Endothelial cell of umbilical vein (primary cell): ENCODE measurements around the gene NARS2. TPM values are rescaled to one million over a fixed set of nuclear protein-coding genes. Genes with fewer than 3 reads are reported as not detected.

Experiments
- BruUV-seq: library from RNA; stranded (reverse); fragments of 400-500 nt; replicated peaks from 2 replicates; lab custom pipeline; 2021; lab: Mats Ljungman, UMichigan
- CTCF ChIA-PET: fragments of 300-600, 350-600 bp; sonication (Branson Sonifier 250); formaldehyde crosslinking; loops from one replicate; lab custom pipeline; 2021; ENCODE audit warnings: antibody characterized with exemption, inconsistent platforms; lab: Charles Lee
- POLR2A ChIA-PET: fragments of 300-600, 350-600 bp; sonication (Branson Sonifier 250); formaldehyde crosslinking; loops from one replicate; lab custom pipeline; 2021; ENCODE audit warnings: antibody characterized with exemption, inconsistent platforms; lab: Charles Lee
- DNase-seq: peaks from one replicate; pipeline ENCODE4 v3.0.0-alpha.2; 2011; ENCODE audit warnings: low read depth, low spot score
- FAIRE-seq: peaks from 2 replicates; lab custom pipeline; 2011; peaks lifted over from hg19 to GRCh38; lab: Jason Lieb, UNC
- H2AFZ ChIP-seq: 2 replicates; pipeline ENCODE4 v1.6.0; 2012; ENCODE audit warnings: low read depth, low read length, control low read depth, inconsistent platforms
- H3K27ac ChIP-seq: 2 replicates; pipeline ENCODE4 v1.5.1; 2011; ENCODE audit warnings: low read depth, mild to moderate bottlenecking, control low read depth, low read length, moderate library complexity; ENCODE audit not compliant: insufficient read depth
- H3K27me3 ChIP-seq, 2 experiments: 2 replicates each; pipeline versions ENCODE4 v1.6.0 to v1.6.1; 2011; ENCODE audit warnings: low read length in 2 of 2, mixed read lengths in 1 of 2; ENCODE audit not compliant: control insufficient read depth in 2 of 2, insufficient read depth in 2 of 2
- H3K36me3 ChIP-seq, 2 experiments: 2 replicates in 1 of 2; 3 replicates in 1 of 2; pipeline ENCODE4 v1.5.1; 2011; ENCODE audit warnings: low read length in 2 of 2, mild to moderate bottlenecking in 1 of 2, moderate library complexity in 1 of 2; ENCODE audit not compliant: control insufficient read depth in 2 of 2, insufficient read depth in 2 of 2; ENCODE audit errors: extremely low read depth in 1 of 2
- H3K4me1 ChIP-seq: 3 replicates; pipeline ENCODE4 v1.5.1; 2011; ENCODE audit warnings: mild to moderate bottlenecking, low read length; ENCODE audit not compliant: control insufficient read depth, insufficient read depth; ENCODE audit errors: extremely low read depth
- H3K4me2 ChIP-seq: 2 replicates; pipeline ENCODE4 v1.6.1; 2011; ENCODE audit warnings: low read length, control low read depth, mixed read lengths; ENCODE audit not compliant: insufficient read depth
- H3K4me3 ChIP-seq, 3 experiments: fragments of 200-600 bp in 1 of 3; sonication (generic), shearing (Covaris generic) in 1 of 3; replicated peaks in 1 of 3; 2 replicates each; pipeline ENCODE4 v1.5.1; 2011 to 2016; ENCODE audit warnings: control low read depth in 3 of 3, low read length in 3 of 3, mild to moderate bottlenecking in 2 of 3, inconsistent platforms in 1 of 3, low read depth in 1 of 3, moderate library complexity in 1 of 3; ENCODE audit not compliant: insufficient read depth in 1 of 3
- H3K79me2 ChIP-seq: 2 replicates; pipeline ENCODE4 v1.6.0; 2012; ENCODE audit warnings: low read length, inconsistent platforms; ENCODE audit not compliant: control insufficient read depth, insufficient read depth
- H3K9ac ChIP-seq: replicated peaks from 2 replicates; pipeline ENCODE3; 2011; ENCODE audit warnings: low read length, control low read depth; ENCODE audit not compliant: insufficient read depth; ENCODE audit errors: extremely low read depth
- H3K9me1 ChIP-seq: replicated peaks from 3 replicates; pipeline ENCODE4 v1.6.0; 2011; ENCODE audit warnings: mild to moderate bottlenecking, low read length; ENCODE audit not compliant: control insufficient read depth, insufficient read depth; ENCODE audit errors: extremely low read depth
- H3K9me3 ChIP-seq: replicated peaks from 2 replicates; pipeline ENCODE4 v1.5.1; 2012; ENCODE audit warnings: low read length, inconsistent platforms; ENCODE audit not compliant: control insufficient read depth, insufficient read depth
- H4K20me1 ChIP-seq: replicated peaks from 2 replicates; pipeline ENCODE3; 2011; ENCODE audit warnings: mild to moderate bottlenecking, low read length; ENCODE audit not compliant: control insufficient read depth, insufficient read depth; ENCODE audit errors: extremely low read depth
- FOS ChIP-seq: IDR thresholded peaks from 2 replicates; pipeline ENCODE4 v1.6.1; 2011; ENCODE audit warnings: mild to moderate bottlenecking, low read length, moderate library complexity, borderline replicate concordance; ENCODE audit not compliant: insufficient read depth
- dilution Hi-C: fragments of 300-500 bp; cut with MboI; formaldehyde crosslinking; loops from one replicate; pipeline ENCODE4 v1.15.0; 2019; ENCODE audit warnings: low sequenced_read_pairs; ENCODE audit not compliant: extremely low pct_ligation_motif_present
- intact Hi-C: fragments of 100-400 bp; cut with micrococcal nuclease; formaldehyde crosslinking; loops from one replicate; pipeline ENCODE4 v1.10.0; 2022
- polyA plus RNA-seq, 4 experiments: library from polyadenylated mRNA; depleted of rRNA in 3 of 4; stranded (reverse) in 3 of 4; unstranded in 1 of 4; fragments of >200 nt; gene quantifications; 2 replicates each; pipeline versions ENCODE4 v1.2.1 to v1.2.3, GENCODE V29; 2011 to 2012; ENCODE audit warnings: missing spikeins in 1 of 4
- small RNA-seq: library from RNA; depleted of rRNA; stranded (forward); fragments of <200 nt; gene quantifications from one replicate; pipeline ENCODE3, GENCODE V24; 2012; ENCODE audit warnings: low replicate concordance, low read depth; ENCODE audit not compliant: insufficient read depth, insufficient read length
- total RNA-seq: library from RNA; stranded (reverse); gene quantifications from 2 replicates; pipeline ENCODE4 v1.2.3, GENCODE V29; 2021

The NARS2 gene
- total and polyA plus RNA-seq, 2 donors (not counting 3 experiments of a cell fraction or from before 2014, with no cell fraction given), result 6.9 to 16.7 TPM

GRCh38 chr11:78386215-78386941 lies 188.3 kb downstream of the NARS2 start:
- intact Hi-C loops, result no loop called here
- Histone ChIP-seq H3K4me1 (no peaks in the 10 kb centered on the region), H3K9ac (no peak overlapping the region), H3K79me2 (peaks cover 86% of the 10 kb centered on the region), H3K9me1 (no peaks in the 10 kb centered on the region), H3K36me3 (no peaks in the 10 kb centered on the region), H3K27me3 (no peaks in the 10 kb centered on the region), H2AFZ (no peak overlapping the region), H3K4me3 (no peak overlapping the region), H3K27ac (no peak overlapping the region), H4K20me1 (no peaks in the 10 kb centered on the region), H3K9me3 (peaks cover 4% of the 10 kb centered on the region), H3K4me2 (no peak overlapping the region)
- ChIA-PET CTCF (no interaction called here), POLR2A (no interaction called here)
- FAIRE-seq (no peak), DNase-seq (no peak)
- dilution Hi-C loops, result no loop called here
- no peak for TF ChIP-seq FOS
- no TSS peak for BruUV-seq

Small RNA genes within 50 kb of the gene (small RNA-seq; reads per million reads assigned to genes)
- not detected for gene RNU6-311P

Other genes with a start within 250 kb of the NARS2 start
- gene GAB2, start 157.0 kb downstream of the NARS2 start, total RNA-seq, result 39.6 and 43.3 TPM in 2 replicates
- gene GAB2, start 157.0 kb downstream of the NARS2 start, polyA plus RNA-seq, result 14.3 and 19.6 TPM in 2 replicates